Measurements from ENCODE around the gene DOCK8. TPM values are rescaled to one million over a fixed set of nuclear protein-coding genes. Genes with fewer than 3 reads are reported as not detected.

Gene DOCK8
- total RNA-seq, 2 donors from 2014 or later = 24.6 to 35.5 TPM

DNA sequence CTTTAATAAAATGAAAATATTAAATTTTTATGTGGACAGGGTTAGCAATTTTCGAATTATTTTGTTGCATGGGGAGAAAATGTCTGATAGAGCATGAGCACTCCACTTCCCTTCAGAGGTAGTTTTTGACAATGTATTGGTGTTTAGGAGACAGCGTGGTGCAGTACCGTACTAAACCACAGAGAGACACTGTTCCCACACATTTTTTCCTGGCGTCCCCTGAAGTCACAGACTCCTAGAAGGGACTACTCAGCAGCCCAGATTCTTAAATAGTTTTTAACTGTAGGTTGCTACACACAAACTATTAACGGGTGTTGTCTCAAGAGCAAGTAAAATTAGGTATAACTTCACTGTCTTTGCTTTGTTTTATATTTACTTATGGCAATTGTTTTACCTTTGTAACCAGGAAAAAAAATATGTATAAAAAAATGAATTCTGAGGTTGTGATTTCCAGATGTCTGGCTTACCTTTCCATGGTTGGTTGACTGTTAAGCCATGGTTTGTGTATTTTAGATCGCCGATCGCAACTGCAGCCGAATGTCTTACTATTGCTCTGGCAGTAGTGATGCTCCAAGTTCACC is 171.2 kb downstream of the DOCK8 start:
- DNase-seq (ENCODE audit: low spot score) = peak; percentile 48
- intact Hi-C loops (cut with DNase I) = loop anchor here (5.0 to 10.0 kb wide), 3 partner anchors 226 to 619 kb away; no protein-coding TSS in a partner anchor
- Histone ChIP-seq H3K4me3 (no peak overlapping the region), H3K36me3 (no peaks in the 10 kb centered on the region), H3K27ac (no peak overlapping the region), H3K9me3 (no peaks in the 10 kb centered on the region), H3K4me1 (replicated peaks) (no peaks in the 10 kb centered on the region), H3K27me3 (replicated peaks; ENCODE audit: insufficient read depth) (no peaks in the 10 kb centered on the region)
- TF ChIP-seq POLR2A (IDR thresholded peaks at IDR 0.05) (no peak), POLR2AphosphoS5 (IDR thresholded peaks at IDR 0.05) (peak; percentile 52)
- TF ChIP-seq, protein P1, sequence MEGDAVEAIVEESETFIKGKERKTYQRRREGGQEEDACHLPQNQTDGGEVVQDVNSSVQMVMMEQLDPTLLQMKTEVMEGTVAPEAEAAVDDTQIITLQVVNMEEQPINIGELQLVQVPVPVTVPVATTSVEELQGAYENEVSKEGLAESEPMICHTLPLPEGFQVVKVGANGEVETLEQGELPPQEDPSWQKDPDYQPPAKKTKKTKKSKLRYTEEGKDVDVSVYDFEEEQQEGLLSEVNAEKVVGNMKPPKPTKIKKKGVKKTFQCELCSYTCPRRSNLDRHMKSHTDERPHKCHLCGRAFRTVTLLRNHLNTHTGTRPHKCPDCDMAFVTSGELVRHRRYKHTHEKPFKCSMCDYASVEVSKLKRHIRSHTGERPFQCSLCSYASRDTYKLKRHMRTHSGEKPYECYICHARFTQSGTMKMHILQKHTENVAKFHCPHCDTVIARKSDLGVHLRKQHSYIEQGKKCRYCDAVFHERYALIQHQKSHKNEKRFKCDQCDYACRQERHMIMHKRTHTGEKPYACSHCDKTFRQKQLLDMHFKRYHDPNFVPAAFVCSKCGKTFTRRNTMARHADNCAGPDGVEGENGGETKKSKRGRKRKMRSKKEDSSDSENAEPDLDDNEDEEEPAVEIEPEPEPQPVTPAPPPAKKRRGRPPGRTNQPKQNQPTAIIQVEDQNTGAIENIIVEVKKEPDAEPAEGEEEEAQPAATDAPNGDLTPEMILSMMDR (IDR thresholded peaks at IDR 0.05) = peak; percentile 78 to 92 (median 86)
- 33% methylated on average over 9 of the region's 9 CpGs for WGBS

DNA sequence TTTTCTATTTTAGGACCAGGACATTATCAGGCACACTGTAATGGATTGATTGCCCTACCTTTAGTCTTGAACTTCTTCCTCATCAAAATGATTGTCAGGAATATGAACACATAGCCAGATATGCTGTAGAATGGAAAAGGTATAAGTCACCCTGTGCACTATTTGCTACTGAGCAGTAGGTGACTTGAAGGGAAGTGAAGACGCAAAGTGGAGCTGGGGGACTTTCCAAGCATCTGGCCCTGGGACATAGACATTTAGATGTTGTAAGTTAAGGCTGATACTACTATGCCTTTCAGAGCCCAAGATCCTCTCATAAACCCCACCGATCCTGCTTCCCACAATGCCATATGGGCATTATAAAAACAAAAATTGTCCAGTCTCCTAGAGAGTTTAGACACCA is 174.5 kb downstream of the DOCK8 start:
- DNase-seq (ENCODE audit: low spot score) = no peak
- no peaks in the 10 kb centered on the region for H3K27me3 ChIP-seq (replicated peaks; ENCODE audit: insufficient read depth)
- TF ChIP-seq POLR2AphosphoS5 (IDR thresholded peaks at IDR 0.05) = no peak
- no peak for TF ChIP-seq POLR2A (IDR thresholded peaks at IDR 0.05)
- TF ChIP-seq, protein P1 (IDR thresholded peaks at IDR 0.05) = no peak
- H3K4me1 ChIP-seq (replicated peaks) = no peaks in the 10 kb centered on the region
- no peaks in the 10 kb centered on the region for H3K36me3 ChIP-seq
- no peak overlapping the region for H3K27ac ChIP-seq
- no peak overlapping the region for H3K4me3 ChIP-seq
- intact Hi-C loops (cut with DNase I) = loop anchor here (5.0 to 10.0 kb wide), 3 partner anchors 223 to 616 kb away; no protein-coding TSS in a partner anchor
- no peaks in the 10 kb centered on the region for H3K9me3 ChIP-seq
- WGBS = 88% methylated on average over 2 of the region's 2 CpGs

GRCh38 chr9:389758-390157 is 175.1 kb downstream of the DOCK8 start:
- Histone ChIP-seq H3K4me3 (no peak overlapping the region), H3K27me3 (replicated peaks; ENCODE audit: insufficient read depth) (no peaks in the 10 kb centered on the region), H3K27ac (no peak overlapping the region), H3K9me3 (no peaks in the 10 kb centered on the region), H3K4me1 (replicated peaks) (no peaks in the 10 kb centered on the region), H3K36me3 (no peaks in the 10 kb centered on the region)
- TF ChIP-seq, protein P1 (IDR thresholded peaks at IDR 0.05) = no peak
- TF ChIP-seq POLR2A (IDR thresholded peaks at IDR 0.05) = no peak
- no peak for TF ChIP-seq POLR2AphosphoS5 (IDR thresholded peaks at IDR 0.05)
- intact Hi-C loops (cut with DNase I) = loop anchor here (5.0 to 10.0 kb wide), 3 partner anchors 223 to 615 kb away; no protein-coding TSS in a partner anchor
- WGBS = 95% methylated on average over 7 of the region's 7 CpGs
- DNase-seq (ENCODE audit: low spot score) = no peak

- intact Hi-C loops (cut with DNase I) = no loop called here
- WGBS = 92% methylated on average over 2 of the region's 2 CpGs
- no peaks in the 10 kb centered on the region for H3K36me3 ChIP-seq
- no peak overlapping the region for H3K27ac ChIP-seq
- H3K27me3 ChIP-seq (replicated peaks; ENCODE audit: insufficient read depth) = no peaks in the 10 kb centered on the region
- no peaks in the 10 kb centered on the region for H3K4me1 ChIP-seq (replicated peaks)
- TF ChIP-seq, protein P1 (IDR thresholded peaks at IDR 0.05) = no peak
- TF ChIP-seq POLR2AphosphoS5 (IDR thresholded peaks at IDR 0.05) (no peak), POLR2A (IDR thresholded peaks at IDR 0.05) (no peak)
- no peaks in the 10 kb centered on the region for H3K9me3 ChIP-seq
- no peak overlapping the region for H3K4me3 ChIP-seq
- DNase-seq (ENCODE audit: low spot score) = no peak
Observed at GRCh38 chr9:392077-392804, 177.6 kb downstream of the DOCK8 start.
